ENCODE measurements around the gene JPH3.
A peak's percentile ranks its signal among the peaks of the same experiment; 100 is the strongest.

Gene JPH3

DNA sequence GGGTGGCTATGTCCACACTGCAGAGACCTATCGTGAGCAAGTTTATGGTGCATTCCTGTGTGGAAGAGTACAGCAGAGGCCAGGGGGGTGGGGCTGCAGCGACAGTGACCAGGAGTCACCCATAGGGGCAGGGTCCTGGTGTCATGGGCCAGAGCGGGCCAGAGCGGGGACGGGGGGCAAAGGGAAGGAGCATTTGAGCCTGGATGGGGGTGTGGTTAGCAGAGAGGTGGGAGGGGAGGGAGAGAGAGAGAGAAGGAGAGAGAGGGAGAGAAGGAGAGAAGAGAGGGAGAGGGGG is 17.8 kb downstream of the JPH3 start:
- Histone ChIP-seq H3K9me3 (ENCODE audit: insufficient read depth, low read length) (no peaks in the 10 kb centered on the region), H3K4me3 (ENCODE audit: insufficient read length, low read depth) (no peak overlapping the region)

DNA sequence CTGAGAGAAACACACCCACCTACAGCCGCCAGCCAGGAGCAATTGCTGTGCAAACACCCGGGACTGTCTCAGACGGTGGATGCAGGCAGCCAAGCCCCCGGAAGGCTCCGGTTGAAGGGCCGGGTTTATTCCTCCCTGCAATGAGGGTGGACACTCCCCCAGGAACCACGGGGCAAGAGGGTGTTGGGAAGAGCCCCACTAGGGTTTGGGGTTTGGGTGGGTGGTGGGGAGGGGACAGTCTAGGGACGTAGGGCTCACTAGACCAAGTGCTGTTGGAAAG is 19.2 kb downstream of the JPH3 start:
- Histone ChIP-seq H3K4me1 (ENCODE audit: insufficient read depth, insufficient read length) (peaks cover 29% of the 10 kb centered on the region), H3K27me3 (ENCODE audit: insufficient read depth, insufficient read length) (no peaks in the 10 kb centered on the region), H3K36me3 (ENCODE audit: insufficient read depth, insufficient read length, low read length) (no peaks in the 10 kb centered on the region), H3K9ac (ENCODE audit: insufficient read length, low read depth) (peak overlapping the region; percentile 42), H3K4me3 (ENCODE audit: insufficient read length, low read depth) (no peak overlapping the region), H3K9me3 (ENCODE audit: insufficient read depth, low read length) (no peaks in the 10 kb centered on the region)
- TF ChIP-seq SUZ12 (IDR thresholded peaks at IDR 0.05; ENCODE audit: extremely low read depth, insufficient read depth, insufficient read length): no peak
- no peak for TF ChIP-seq YY1 (IDR thresholded peaks at IDR 0.05; ENCODE audit: insufficient read depth, insufficient read length)
- DNase-seq (ENCODE audit: low read depth, low spot score): no peak

More for the DNA sequence above, 17.8 kb downstream of the JPH3 start:
- peaks cover 29% of the 10 kb centered on the region for H3K4me1 ChIP-seq (ENCODE audit: insufficient read depth, insufficient read length)
- no peaks in the 10 kb centered on the region for H3K36me3 ChIP-seq (ENCODE audit: insufficient read depth, insufficient read length, low read length)
- DNase-seq (ENCODE audit: low read depth, low spot score): no peak
- no peaks in the 10 kb centered on the region for H3K27me3 ChIP-seq (ENCODE audit: insufficient read depth, insufficient read length)
- no peak overlapping the region for H3K9ac ChIP-seq (ENCODE audit: insufficient read length, low read depth)
- TF ChIP-seq ZNF274 (IDR thresholded peaks at IDR 0.05; ENCODE audit: low read depth, low read length): no peak
- no peak for TF ChIP-seq SUZ12 (IDR thresholded peaks at IDR 0.05; ENCODE audit: extremely low read depth, insufficient read depth, insufficient read length)
- no peak for TF ChIP-seq YY1 (IDR thresholded peaks at IDR 0.05; ENCODE audit: insufficient read depth, insufficient read length)

DNA sequence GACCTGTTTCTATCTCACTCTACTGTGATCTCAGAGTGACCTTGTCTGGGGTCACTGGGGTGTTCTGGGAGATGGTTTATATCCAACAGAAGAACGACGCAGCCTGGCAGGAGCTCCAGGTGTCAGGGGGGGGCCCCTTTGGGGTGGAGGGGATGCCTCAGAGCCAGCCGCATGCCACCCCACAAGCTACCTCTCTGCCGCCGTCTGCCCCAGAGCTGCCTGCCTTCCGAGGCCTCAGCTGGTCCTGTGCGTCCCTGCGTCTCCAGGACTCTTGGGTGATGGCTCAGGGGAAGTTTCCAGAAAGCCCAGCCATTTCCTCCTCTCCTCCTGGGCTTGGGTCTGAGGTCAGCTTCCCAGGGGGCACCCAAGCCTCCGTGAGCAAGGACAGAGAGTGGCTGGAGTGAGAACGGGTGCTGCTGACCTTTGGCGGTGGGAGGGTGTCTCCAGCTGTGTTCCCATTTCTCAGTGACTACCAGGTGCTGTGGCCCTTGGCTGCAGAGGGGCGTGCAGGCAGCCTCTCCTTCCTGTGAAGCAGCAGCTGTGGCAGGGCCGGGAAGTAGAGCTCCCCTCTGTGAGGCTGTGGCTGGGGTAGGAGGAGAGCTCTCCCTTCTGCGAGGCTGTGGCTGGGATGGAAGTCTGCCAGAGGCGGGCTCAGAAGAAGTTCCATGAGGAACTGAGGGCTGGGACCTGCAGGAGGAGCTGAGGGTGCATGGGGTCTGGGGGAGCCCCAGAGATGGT is 19.8 kb downstream of the JPH3 start:
- H3K36me3 ChIP-seq (ENCODE audit: insufficient read depth, insufficient read length, low read length): no peaks in the 10 kb centered on the region
- TF ChIP-seq SUZ12 (IDR thresholded peaks at IDR 0.05; ENCODE audit: extremely low read depth, insufficient read depth, insufficient read length) (no peak), ZNF274 (IDR thresholded peaks at IDR 0.05; ENCODE audit: low read depth, low read length) (no peak), YY1 (IDR thresholded peaks at IDR 0.05; ENCODE audit: insufficient read depth, insufficient read length) (no peak)
- no peak for DNase-seq (ENCODE audit: low read depth, low spot score)
- peak overlapping the region; percentile 42 for H3K9ac ChIP-seq (ENCODE audit: insufficient read length, low read depth)
- no peaks in the 10 kb centered on the region for H3K27me3 ChIP-seq (ENCODE audit: insufficient read depth, insufficient read length)
- H3K4me1 ChIP-seq (ENCODE audit: insufficient read depth, insufficient read length): peaks cover 29% of the 10 kb centered on the region
- H3K9me3 ChIP-seq (ENCODE audit: insufficient read depth, low read length): no peaks in the 10 kb centered on the region
- no peak overlapping the region for H3K4me3 ChIP-seq (ENCODE audit: insufficient read length, low read depth)

DNA sequence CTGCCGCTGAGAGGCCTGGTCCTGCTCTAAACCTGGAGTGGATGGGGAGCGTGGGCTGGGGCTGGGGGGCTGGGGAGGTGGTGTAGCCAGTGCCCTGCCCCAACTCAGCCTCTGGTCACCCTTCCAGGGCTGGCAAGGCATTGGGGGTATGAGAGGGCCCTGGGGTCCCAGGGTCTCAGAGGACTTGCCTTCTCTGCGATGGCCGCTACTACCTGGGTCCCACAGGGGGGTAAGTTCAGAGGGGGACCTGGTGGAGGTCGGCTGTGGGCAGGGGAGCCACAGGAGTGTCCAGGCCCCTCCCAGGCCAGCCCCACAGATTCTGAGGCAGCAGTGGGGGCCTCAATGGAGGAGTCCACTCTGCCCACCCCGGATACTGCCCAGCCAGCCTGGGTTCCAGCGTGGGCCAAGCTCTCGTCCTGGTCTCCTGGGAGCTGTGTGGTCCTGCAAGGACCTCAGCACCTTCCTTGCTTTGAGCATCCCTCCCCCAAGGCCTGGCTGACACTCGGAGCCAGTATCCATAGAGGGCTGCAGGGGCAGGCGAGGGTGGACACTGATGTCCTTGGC is 20.5 kb downstream of the JPH3 start:
- TF ChIP-seq YY1 (IDR thresholded peaks at IDR 0.05; ENCODE audit: insufficient read depth, insufficient read length) (no peak), SUZ12 (IDR thresholded peaks at IDR 0.05; ENCODE audit: extremely low read depth, insufficient read depth, insufficient read length) (no peak), ZNF274 (IDR thresholded peaks at IDR 0.05; ENCODE audit: low read depth, low read length) (no peak)
- Histone ChIP-seq H3K9ac (ENCODE audit: insufficient read length, low read depth) (no peak overlapping the region), H3K27me3 (ENCODE audit: insufficient read depth, insufficient read length) (no peaks in the 10 kb centered on the region), H3K36me3 (ENCODE audit: insufficient read depth, insufficient read length, low read length) (no peaks in the 10 kb centered on the region), H3K4me1 (ENCODE audit: insufficient read depth, insufficient read length) (peaks cover 29% of the 10 kb centered on the region), H3K4me3 (ENCODE audit: insufficient read length, low read depth) (no peak overlapping the region), H3K9me3 (ENCODE audit: insufficient read depth, low read length) (no peaks in the 10 kb centered on the region)
- DNase-seq (ENCODE audit: low read depth, low spot score): no peak

DNA sequence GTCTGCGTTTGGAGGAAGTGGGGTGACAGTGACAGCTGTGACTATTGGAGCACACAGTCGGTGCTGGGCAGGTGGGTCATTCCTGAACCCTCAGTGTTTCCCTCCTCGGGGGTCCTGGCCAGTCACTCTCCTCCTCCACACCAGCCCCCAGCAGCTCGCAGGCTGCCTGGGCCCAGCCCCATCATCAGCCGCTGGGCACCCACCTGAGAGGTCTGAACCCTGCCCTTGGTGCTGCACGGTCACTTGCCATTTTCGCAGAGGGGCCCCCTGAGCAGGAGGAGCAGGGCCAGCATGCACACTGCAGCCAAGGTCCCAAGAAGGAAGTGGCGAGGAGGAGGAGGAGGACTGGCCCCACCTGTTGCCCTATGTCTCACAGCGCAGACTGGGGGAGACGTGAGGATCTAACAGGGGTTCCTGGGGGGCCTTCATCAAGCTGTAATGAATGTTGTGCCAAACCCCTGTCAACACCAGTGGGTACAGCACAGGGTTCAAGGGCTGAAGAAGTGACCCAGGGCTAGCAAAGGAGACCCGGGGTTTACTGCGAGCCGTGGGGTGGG is 23.0 kb downstream of the JPH3 start:
- H3K4me3 ChIP-seq (ENCODE audit: insufficient read length, low read depth): no peak overlapping the region
- peaks cover 21% of the 10 kb centered on the region for H3K4me1 ChIP-seq (ENCODE audit: insufficient read depth, insufficient read length)
- no peaks in the 10 kb centered on the region for H3K27me3 ChIP-seq (ENCODE audit: insufficient read depth, insufficient read length)
- no peaks in the 10 kb centered on the region for H3K36me3 ChIP-seq (ENCODE audit: insufficient read depth, insufficient read length, low read length)
- H3K9me3 ChIP-seq (ENCODE audit: insufficient read depth, low read length): no peaks in the 10 kb centered on the region
- TF ChIP-seq ZNF274 (IDR thresholded peaks at IDR 0.05; ENCODE audit: low read depth, low read length) (no peak), SUZ12 (IDR thresholded peaks at IDR 0.05; ENCODE audit: extremely low read depth, insufficient read depth, insufficient read length) (no peak), YY1 (IDR thresholded peaks at IDR 0.05; ENCODE audit: insufficient read depth, insufficient read length) (no peak)
- no peak for DNase-seq (ENCODE audit: low read depth, low spot score)
- no peak overlapping the region for H3K9ac ChIP-seq (ENCODE audit: insufficient read length, low read depth)

GRCh38 chr16:87626401-87626800 is 24.1 kb downstream of the JPH3 start:
- Histone ChIP-seq H3K9me3 (ENCODE audit: insufficient read depth, low read length) (no peaks in the 10 kb centered on the region), H3K36me3 (ENCODE audit: insufficient read depth, insufficient read length, low read length) (no peaks in the 10 kb centered on the region), H3K27me3 (ENCODE audit: insufficient read depth, insufficient read length) (no peaks in the 10 kb centered on the region), H3K9ac (ENCODE audit: insufficient read length, low read depth) (no peak overlapping the region), H3K4me1 (ENCODE audit: insufficient read depth, insufficient read length) (peaks cover 14% of the 10 kb centered on the region), H3K4me3 (ENCODE audit: insufficient read length, low read depth) (no peak overlapping the region)
- DNase-seq (ENCODE audit: low read depth, low spot score): no peak
- TF ChIP-seq SUZ12 (IDR thresholded peaks at IDR 0.05; ENCODE audit: extremely low read depth, insufficient read depth, insufficient read length): no peak
- TF ChIP-seq ZNF274 (IDR thresholded peaks at IDR 0.05; ENCODE audit: low read depth, low read length): no peak
- no peak for TF ChIP-seq YY1 (IDR thresholded peaks at IDR 0.05; ENCODE audit: insufficient read depth, insufficient read length)

DNA sequence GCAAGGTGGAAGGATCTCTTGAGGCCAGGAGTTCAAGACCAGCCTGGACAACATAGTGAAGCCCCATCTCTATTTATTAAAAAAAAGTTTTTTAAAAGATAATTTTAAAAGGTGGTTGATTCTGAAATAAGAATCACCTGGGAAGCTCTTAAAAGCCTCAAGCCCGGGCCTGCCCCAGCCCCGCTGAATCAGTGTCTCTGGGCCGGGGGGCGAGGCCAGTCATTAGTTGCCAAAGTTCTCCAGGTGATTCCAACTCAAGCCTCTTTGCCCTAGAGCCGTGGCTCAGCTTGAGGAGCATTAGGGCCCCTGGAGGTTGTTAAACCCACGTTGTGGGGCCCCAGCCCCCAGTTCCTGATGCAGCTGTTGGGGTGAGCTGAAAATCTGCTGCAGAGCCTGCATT is 24.6 kb downstream of the JPH3 start:
- TF ChIP-seq SUZ12 (IDR thresholded peaks at IDR 0.05; ENCODE audit: extremely low read depth, insufficient read depth, insufficient read length): no peak
- no peak overlapping the region for H3K4me3 ChIP-seq (ENCODE audit: insufficient read length, low read depth)
- peaks cover 9% of the 10 kb centered on the region for H3K4me1 ChIP-seq (ENCODE audit: insufficient read depth, insufficient read length)
- no peaks in the 10 kb centered on the region for H3K27me3 ChIP-seq (ENCODE audit: insufficient read depth, insufficient read length)
- no peaks in the 10 kb centered on the region for H3K36me3 ChIP-seq (ENCODE audit: insufficient read depth, insufficient read length, low read length)
- no peak for DNase-seq (ENCODE audit: low read depth, low spot score)
- H3K9me3 ChIP-seq (ENCODE audit: insufficient read depth, low read length): no peaks in the 10 kb centered on the region
- H3K9ac ChIP-seq (ENCODE audit: insufficient read length, low read depth): no peak overlapping the region
